Measurements from ENCODE around the gene EPHA3. TPM values are rescaled to one million over a fixed set of nuclear protein-coding genes. Genes with fewer than 3 reads are reported as not detected.

The EPHA3 gene
- total and polyA plus RNA-seq, 10 of the 15 experiments (the other 5 are each of a cell fraction or from before 2014, with no cell fraction given): 0.03 to 39.0 (median 0.07) TPM; not detected in 4

- TF ChIP-seq USF1 (IDR thresholded peaks at IDR 0.05; ENCODE audit: borderline replicate concordance, extremely low read length, insufficient read depth, low read depth, low read length) (no peak), BCLAF1 (IDR thresholded peaks at IDR 0.05) (no peak)
Measured at GRCh38 chr3:89360156-89360555, 252.7 kb downstream of the EPHA3 start (continued).

- POLR2A ChIA-PET: interaction anchor here (0.6 kb wide), 1 partner anchor 448 kb away, joined by 5 read pairs; no protein-coding TSS in a partner anchor
- TF ChIP-seq TCF3 (IDR thresholded peaks at IDR 0.05; ENCODE audit: borderline replicate concordance, insufficient read depth, low read depth, low read length): no peak
- no peak for TF ChIP-seq ZBTB40 (IDR thresholded peaks at IDR 0.05; ENCODE audit: borderline replicate concordance)
- no peak for TF ChIP-seq ZZZ3 (IDR thresholded peaks at IDR 0.05; ENCODE audit: control insufficient read depth, insufficient read length, low read depth)
- no peak for TF ChIP-seq POU2F2 (IDR thresholded peaks at IDR 0.05; ENCODE audit: borderline replicate concordance, low read depth, low read length)
- no peak for TF ChIP-seq ZNF687 (IDR thresholded peaks at IDR 0.05)
- no peak for TF ChIP-seq EP300 (IDR thresholded peaks at IDR 0.05; ENCODE audit: borderline replicate concordance in 1 of 2, control insufficient read depth in 1 of 2, low read depth in 2 of 2, low read length in 2 of 2)
Measured at GRCh38 chr3:89362496-89362895, 255.1 kb downstream of the EPHA3 start.

More at GRCh38 chr3:89362496-89362895, 255.1 kb downstream of the EPHA3 start:
- ChIA-PET SMC1A (ENCODE audit: uncharacterized antibody, unreplicated experiment) (interaction anchor here (0.6 to 1.4 kb wide), 7 partner anchors 13 to 729 kb away, joined by 3 to 5 read pairs (median 3); no protein-coding TSS in a partner anchor), CTCF (interaction anchor here (1.6 to 2.4 kb wide), 2 partner anchors 12 to 729 kb away, joined by 3 to 8 read pairs; no protein-coding TSS in a partner anchor), RAD21 (ENCODE audit: unreplicated experiment) (interaction anchor here (0.7 to 0.8 kb wide), 2 partner anchors 39 to 132 kb away, joined by 3 read pairs; no protein-coding TSS in a partner anchor)
- FAIRE-seq (no peak), DNase-seq (ENCODE audit: low read depth, low spot score) (no peak), ATAC-seq (no peak)
- Histone ChIP-seq H3K36me3 (ENCODE audit: control insufficient read depth in 2 of 2, insufficient read depth in 2 of 2, low read length in 1 of 2) (no peaks in the 10 kb centered on the region), H3K4me1 (ENCODE audit: control insufficient read depth, insufficient read depth, low read length) (no peaks in the 10 kb centered on the region), H3K79me2 (ENCODE audit: control insufficient read depth, insufficient read depth, low read length) (no peaks in the 10 kb centered on the region), H3K9ac (ENCODE audit: control insufficient read depth, insufficient read depth, low read length) (no peak overlapping the region), H3K4me2 (ENCODE audit: control insufficient read depth, insufficient read depth) (no peak overlapping the region), H3K27ac (ENCODE audit: control insufficient read depth, insufficient read depth) (no peak overlapping the region), H3K4me3 (no peak overlapping the region), H3K27me3 (replicated peaks in 1 of 2; ENCODE audit: control insufficient read depth in 2 of 2, insufficient read depth in 2 of 2, low read length in 1 of 2) (no peaks in the 10 kb centered on the region), H3K9me3 (replicated peaks; ENCODE audit: control insufficient read depth, insufficient read depth, low read length) (no peaks in the 10 kb centered on the region), H2AFZ (ENCODE audit: control insufficient read depth, low read depth, low read length) (no peak overlapping the region), H4K20me1 (ENCODE audit: control insufficient read depth, insufficient read depth) (no peaks in the 10 kb centered on the region)
- intact Hi-C loops (cut with micrococcal nuclease; ENCODE audit: unreplicated experiment) (no loop called here), in situ Hi-C loops (cut with MboI) (no loop called here)
- BruUV-seq (replicated peaks): no TSS peak
- 0% methylated on average over 1 of the region's 1 CpG for WGBS (ENCODE audit: insufficient coverage, insufficient replicate concordance, low lambda C conversion rate, missing lambda C conversion rate)

Data from GM12878 (cell line).